Loucy (cell line): ENCODE measurements around the gene KLK6.

ENCODE experiments used
- H2AFZ ChIP-seq: fragments of 200-600 bp; sonication (generic); 2 replicates; pipeline ENCODE4 v1.6.0; 2016; ENCODE audit warnings: antibody characterized with exemption, mild to moderate bottlenecking, low read length, moderate library complexity
- H3F3A ChIP-seq: fragments of 200-600 bp; 2 replicates; pipeline ENCODE4 v1.6.0; 2016; ENCODE audit warnings: antibody characterized with exemption, low read depth, mild to moderate bottlenecking
- H3K27me3 ChIP-seq: fragments of 200-600 bp; sonication (generic); 2 replicates; pipeline ENCODE4 v1.6.1; 2014; ENCODE audit warnings: low read length, mild to moderate bottlenecking; ENCODE audit not compliant: insufficient read depth, poor library complexity, severe bottlenecking
- H3K36me3 ChIP-seq: fragments of 200-600 bp; sonication (generic); 2 replicates; pipeline ENCODE4 v1.6.1; 2016; ENCODE audit warnings: low read length; ENCODE audit not compliant: insufficient read depth
- H3K4me1 ChIP-seq: fragments of 200-600 bp; sonication (generic); 2 replicates; pipeline ENCODE4 v1.5.1; 2014; ENCODE audit warnings: low read length, mild to moderate bottlenecking; ENCODE audit not compliant: insufficient read depth, poor library complexity, severe bottlenecking
- H3K4me2 ChIP-seq: fragments of 200-600 bp; sonication (generic); 2 replicates; pipeline ENCODE4 v1.6.0; 2014; ENCODE audit warnings: antibody characterized with exemption, low read length, low read depth, mild to moderate bottlenecking; ENCODE audit not compliant: poor library complexity, severe bottlenecking
- H3K4me3 ChIP-seq: fragments of 200-600 bp; sonication (generic); 2 replicates; pipeline ENCODE4 v1.5.1; 2014; ENCODE audit warnings: low read length, mild to moderate bottlenecking, mixed read lengths; ENCODE audit not compliant: poor library complexity, severe bottlenecking
- H3K79me2 ChIP-seq: fragments of 200-600 bp; sonication (generic); 2 replicates; pipeline ENCODE4 v1.6.1; 2014; ENCODE audit warnings: low read length; ENCODE audit not compliant: insufficient read depth
- H3K9ac ChIP-seq: fragments of 200-600 bp; sonication (generic); 2 replicates; pipeline ENCODE4 v1.6.0; 2014; ENCODE audit warnings: mild to moderate bottlenecking, low read depth, low read length, moderate library complexity; ENCODE audit not compliant: poor library complexity, severe bottlenecking
- H3K9me2 ChIP-seq: fragments of 200-600 bp; sonication (generic); replicated peaks from 2 replicates; pipeline ENCODE4 v1.6.1; 2016; ENCODE audit warnings: low read depth, low read length, mixed read lengths
- H3K9me3 ChIP-seq: fragments of 200-600 bp; sonication (generic); 2 replicates; pipeline ENCODE4 v1.6.1; 2014; ENCODE audit warnings: mild to moderate bottlenecking, antibody characterized with exemption, low read length, low read depth; ENCODE audit not compliant: insufficient read depth
- H4K20me1 ChIP-seq: fragments of 200-600 bp; sonication (generic); 2 replicates; pipeline ENCODE4 v1.6.0; 2014; ENCODE audit warnings: antibody characterized with exemption, low read length, mild to moderate bottlenecking; ENCODE audit not compliant: insufficient read depth, poor library complexity, severe bottlenecking
- EZH2phosphoT487 ChIP-seq: fragments of 200-600 bp; IDR thresholded peaks from 2 replicates; pipeline ENCODE4 v1.6.1; 2018; ENCODE audit warnings: antibody characterized with exemption, mild to moderate bottlenecking, moderate library complexity, borderline replicate concordance
- TF ChIP-seq, protein P1 (sequence below): fragments of 200-600 bp; sonication (generic); conservative IDR thresholded peaks from 2 replicates; pipeline ENCODE4 v1.5.1; 2014; ENCODE audit warnings: mild to moderate bottlenecking, antibody characterized with exemption, low read length

KLK6 gene

DNA sequence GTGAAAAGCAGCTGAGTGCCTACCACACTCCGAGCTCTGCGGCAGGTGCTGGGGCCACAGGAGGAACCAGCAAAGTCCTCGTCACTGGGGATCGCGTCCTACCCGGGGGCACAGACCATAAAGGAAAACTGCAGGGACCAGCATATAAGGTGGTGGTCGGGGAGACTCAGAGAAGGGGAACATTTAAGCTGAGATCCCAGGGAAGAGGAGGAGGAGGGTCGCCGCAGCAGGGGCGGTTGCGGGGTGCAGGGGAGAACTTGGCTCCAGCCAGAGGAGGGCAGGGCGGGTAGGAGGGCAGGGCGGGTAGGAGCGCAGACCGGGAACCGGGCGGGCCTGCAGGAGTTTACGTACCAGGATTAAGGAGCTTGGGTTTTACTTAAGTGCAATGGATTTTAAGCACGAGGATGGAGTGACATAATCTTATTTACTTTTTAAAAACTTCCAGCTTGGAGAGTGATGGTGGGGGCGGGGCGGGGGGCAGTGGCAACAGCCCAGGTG, 57.2 kb downstream of the KLK6 start:
- Histone ChIP-seq H3K79me2 (no peaks in the 10 kb centered on the region), H3K4me1 (no peaks in the 10 kb centered on the region), H4K20me1 (no peaks in the 10 kb centered on the region), H3K9me3 (no peaks in the 10 kb centered on the region), H3K4me3 (no peak overlapping the region), H3K9ac (no peak overlapping the region), H3K4me2 (no peak overlapping the region), H2AFZ (no peak overlapping the region), H3K27me3 (no peaks in the 10 kb centered on the region), H3K36me3 (no peaks in the 10 kb centered on the region), H3F3A (no peaks in the 10 kb centered on the region), H3K9me2 (no peaks in the 10 kb centered on the region)
- no peak for TF ChIP-seq EZH2phosphoT487
- TF ChIP-seq, protein P1, sequence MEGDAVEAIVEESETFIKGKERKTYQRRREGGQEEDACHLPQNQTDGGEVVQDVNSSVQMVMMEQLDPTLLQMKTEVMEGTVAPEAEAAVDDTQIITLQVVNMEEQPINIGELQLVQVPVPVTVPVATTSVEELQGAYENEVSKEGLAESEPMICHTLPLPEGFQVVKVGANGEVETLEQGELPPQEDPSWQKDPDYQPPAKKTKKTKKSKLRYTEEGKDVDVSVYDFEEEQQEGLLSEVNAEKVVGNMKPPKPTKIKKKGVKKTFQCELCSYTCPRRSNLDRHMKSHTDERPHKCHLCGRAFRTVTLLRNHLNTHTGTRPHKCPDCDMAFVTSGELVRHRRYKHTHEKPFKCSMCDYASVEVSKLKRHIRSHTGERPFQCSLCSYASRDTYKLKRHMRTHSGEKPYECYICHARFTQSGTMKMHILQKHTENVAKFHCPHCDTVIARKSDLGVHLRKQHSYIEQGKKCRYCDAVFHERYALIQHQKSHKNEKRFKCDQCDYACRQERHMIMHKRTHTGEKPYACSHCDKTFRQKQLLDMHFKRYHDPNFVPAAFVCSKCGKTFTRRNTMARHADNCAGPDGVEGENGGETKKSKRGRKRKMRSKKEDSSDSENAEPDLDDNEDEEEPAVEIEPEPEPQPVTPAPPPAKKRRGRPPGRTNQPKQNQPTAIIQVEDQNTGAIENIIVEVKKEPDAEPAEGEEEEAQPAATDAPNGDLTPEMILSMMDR = no peak

DNA sequence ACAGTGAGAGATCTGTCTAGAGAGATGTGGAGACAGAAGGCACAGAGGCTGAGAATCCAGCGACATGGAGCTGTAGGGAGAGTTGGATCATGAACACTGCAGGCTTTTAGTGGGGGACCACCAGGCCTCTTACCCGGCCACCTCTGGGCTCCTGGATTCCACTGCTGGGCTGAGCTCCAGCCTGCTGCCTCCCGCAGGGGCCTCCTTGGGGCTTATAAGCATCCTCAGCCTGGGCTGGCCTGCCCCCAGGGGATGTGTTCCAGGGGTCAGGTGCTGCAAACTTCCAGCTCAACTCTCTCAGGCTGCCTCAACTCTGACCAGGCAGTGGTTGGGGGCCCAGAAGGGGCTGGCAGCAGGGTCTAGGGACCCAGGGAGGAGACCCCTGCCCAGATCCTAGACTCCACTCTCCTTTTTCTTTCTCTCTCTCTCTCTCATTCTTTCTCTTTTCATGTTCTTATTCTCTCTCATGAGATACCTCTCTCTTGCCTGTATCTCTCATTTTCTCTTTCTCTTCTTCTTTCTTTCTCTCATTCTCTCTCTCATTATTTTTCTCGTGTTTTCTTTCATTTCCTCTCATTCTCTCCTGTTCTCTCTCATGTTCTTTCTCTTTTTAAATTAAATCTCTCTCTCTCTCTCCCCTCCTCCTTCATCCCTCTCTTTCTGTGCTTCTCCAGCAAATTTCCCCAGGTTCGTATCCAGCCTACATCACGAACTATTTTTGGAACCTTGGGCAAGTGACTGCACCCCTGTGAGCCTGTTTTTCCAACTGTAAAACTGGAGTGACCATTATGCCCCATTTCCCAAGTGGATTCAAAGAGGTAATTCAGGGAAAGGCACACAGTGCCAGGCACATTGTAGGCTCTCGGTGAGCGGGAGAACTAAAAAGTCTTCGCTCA, 57.9 kb downstream of the KLK6 start, which contains the start of gene KLK4:
Gene KLK4, minus strand, starts transcription at position 190 of the 896 bp plus-strand sequence. CDS start 657 bp downstream, outside the sequence.
- H2AFZ ChIP-seq = no peak within 1 kb of the TSS
- H3K4me1 ChIP-seq = no peaks in the 10 kb centered on the region
- no peaks in the 10 kb centered on the region for H3K79me2 ChIP-seq
- no peaks in the 10 kb centered on the region for H3F3A ChIP-seq
- H3K9ac ChIP-seq = no peak within 1 kb of the TSS
- H4K20me1 ChIP-seq = no peaks in the 10 kb centered on the region
- H3K4me2 ChIP-seq = no peak within 1 kb of the TSS
- H3K36me3 ChIP-seq = no peaks in the 10 kb centered on the region
- H3K27me3 ChIP-seq = no peaks in the 10 kb centered on the region
- H3K4me3 ChIP-seq = no peak within 1 kb of the TSS
- TF ChIP-seq EZH2phosphoT487 = no peak
- TF ChIP-seq, protein P1 = no peak
- no peaks in the 10 kb centered on the region for H3K9me3 ChIP-seq
- no peaks in the 10 kb centered on the region for H3K9me2 ChIP-seq

DNA sequence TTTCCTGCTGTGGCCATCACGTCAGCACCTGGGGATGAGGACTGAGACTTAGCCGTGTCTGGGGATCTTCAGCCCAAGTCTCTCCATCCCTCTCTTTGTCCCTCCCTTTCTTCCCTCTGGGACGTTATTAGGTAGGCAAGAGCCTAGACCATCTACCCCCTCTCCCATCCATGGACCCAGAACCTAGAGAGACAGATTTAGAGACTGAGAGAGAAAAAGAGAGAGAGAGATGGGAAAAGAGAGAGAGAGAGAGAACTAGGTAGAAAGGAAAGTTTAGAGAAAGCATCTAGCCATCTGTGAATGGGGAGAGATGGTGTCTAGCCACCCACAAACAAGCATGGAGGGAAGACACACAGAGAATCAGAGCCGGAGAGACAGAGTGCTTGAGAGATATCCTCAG, 58.7 kb downstream of the KLK6 start:
- Histone ChIP-seq H4K20me1 (no peaks in the 10 kb centered on the region), H3K4me3 (no peak overlapping the region), H3K4me1 (no peaks in the 10 kb centered on the region), H3K9ac (no peak overlapping the region), H3K79me2 (no peaks in the 10 kb centered on the region), H3F3A (no peaks in the 10 kb centered on the region), H3K4me2 (no peak overlapping the region), H3K36me3 (no peaks in the 10 kb centered on the region), H3K27me3 (no peaks in the 10 kb centered on the region), H3K9me3 (no peaks in the 10 kb centered on the region), H3K9me2 (no peaks in the 10 kb centered on the region), H2AFZ (no peak overlapping the region)
- TF ChIP-seq EZH2phosphoT487 = no peak
- TF ChIP-seq, protein P1 = no peak
